K562 treated with DMSO at 1 percent for 12 hours (cell line): ENCODE measurements around the gene TMEM130. TPM values are rescaled to one million over a fixed set of nuclear protein-coding genes. Genes with fewer than 3 reads are reported as not detected.

Source experiments
- total RNA-seq: library from RNA; unstranded; fragments of 300-600 nt; gene quantifications from 2 replicates; pipeline ENCODE4 v1.2.3, GENCODE V29; 2022; ENCODE audit not compliant: insufficient read depth

The TMEM130 gene
- not detected in 2 replicates for total RNA-seq

GRCh38 chr7:98869597-98870120, at the start of gene TMEM130:
Gene TMEM130, minus strand, starts transcription at chr7:98870014. Its CDS starts 153 bp downstream, at chr7:98869861.

GRCh38 chr7:98878365-98879197, 8.8 kb upstream of the TMEM130 start, which contains the start of gene TRRAP:
Gene TRRAP, plus strand, starts transcription at chr7:98878532. Its CDS starts 2,619 bp downstream, at chr7:98881151.

Other genes starting within 250 kb of the TMEM130 start
- 7.6 and 43.0 TPM in 2 replicates for gene TRRAP, start 8.5 kb upstream of the TMEM130 start, total RNA-seq